Measurements from ENCODE around the gene DOCK9. TPM values are rescaled to one million over a fixed set of nuclear protein-coding genes. Genes with fewer than 3 reads are reported as not detected.

DOCK9 gene
- total RNA-seq, 1 donor = 44.5 TPM

DNA sequence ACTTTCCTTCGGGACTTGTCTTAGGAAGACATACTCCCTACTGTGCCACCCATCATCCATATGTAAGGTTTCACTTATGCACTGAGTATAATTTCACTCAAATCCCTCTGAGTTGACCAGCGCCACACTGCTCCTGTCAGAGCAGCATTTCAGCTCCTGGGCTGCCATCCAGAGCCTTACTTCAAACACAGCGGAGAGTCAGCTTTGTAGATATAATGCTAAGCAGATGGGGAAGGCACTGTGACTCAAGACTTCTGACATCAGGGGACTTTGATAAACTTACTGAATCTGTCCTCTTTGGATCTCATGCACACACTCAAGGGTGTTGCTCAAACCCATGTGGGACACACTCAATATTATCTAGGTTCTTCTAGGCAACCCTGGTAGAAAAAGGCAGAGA, 34.9 kb downstream of the DOCK9 start:
- Histone ChIP-seq H3K4me2 (ENCODE audit: insufficient read depth, low read length) (no peak overlapping the region), H2AFZ (ENCODE audit: low read length) (no peak overlapping the region), H3K4me3 (ENCODE audit: insufficient read depth, low read length) (no peak overlapping the region), H3K9me3 (ENCODE audit: low read depth, low read length) (no peaks in the 10 kb centered on the region), H3K79me2 (ENCODE audit: insufficient read depth, low read length) (no peaks in the 10 kb centered on the region), H3K27me3 (ENCODE audit: insufficient read depth, low read length) (no peaks in the 10 kb centered on the region), H3K4me1 (ENCODE audit: insufficient read depth, low read length) (no peaks in the 10 kb centered on the region), H3K27ac (ENCODE audit: low read depth, low read length) (no peak overlapping the region), H4K20me1 (ENCODE audit: insufficient read depth, low read length) (no peaks in the 10 kb centered on the region), H3K36me3 (ENCODE audit: insufficient read depth, low read length) (no peaks in the 10 kb centered on the region)
- no peak for DNase-seq (ENCODE audit: insufficient read length, low spot score, missing footprints)
- no peak for TF ChIP-seq CTCF (IDR thresholded peaks at IDR 0.05; ENCODE audit: extremely low read depth, low read depth, low read length)

DNA sequence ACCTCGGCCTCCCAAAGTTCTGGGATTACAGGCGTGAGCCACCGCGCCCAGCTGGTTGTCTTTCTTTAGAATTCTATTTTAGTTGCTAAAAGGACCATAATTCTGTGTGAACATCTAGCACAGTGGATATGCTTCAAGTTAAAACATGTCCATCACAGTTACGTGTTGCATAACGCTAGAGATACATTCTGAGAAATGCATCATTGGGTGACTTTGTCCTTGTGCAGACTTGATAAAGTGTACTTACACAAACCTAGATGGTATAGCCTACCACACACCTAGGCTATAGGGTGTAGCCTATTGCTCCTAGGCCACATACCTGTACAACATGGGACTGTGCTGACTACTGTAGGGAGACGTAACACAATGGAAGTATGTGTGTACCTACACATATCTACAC, 35.4 kb downstream of the DOCK9 start:
- Histone ChIP-seq H3K27me3 (ENCODE audit: insufficient read depth, low read length) (no peaks in the 10 kb centered on the region), H3K36me3 (ENCODE audit: insufficient read depth, low read length) (no peaks in the 10 kb centered on the region), H2AFZ (ENCODE audit: low read length) (no peak overlapping the region), H3K79me2 (ENCODE audit: insufficient read depth, low read length) (no peaks in the 10 kb centered on the region), H3K4me2 (ENCODE audit: insufficient read depth, low read length) (no peak overlapping the region), H4K20me1 (ENCODE audit: insufficient read depth, low read length) (no peaks in the 10 kb centered on the region), H3K4me1 (ENCODE audit: insufficient read depth, low read length) (no peaks in the 10 kb centered on the region), H3K27ac (ENCODE audit: low read depth, low read length) (no peak overlapping the region), H3K4me3 (ENCODE audit: insufficient read depth, low read length) (no peak overlapping the region), H3K9me3 (ENCODE audit: low read depth, low read length) (no peaks in the 10 kb centered on the region)
- DNase-seq (ENCODE audit: insufficient read length, low spot score, missing footprints) = no peak
- no peak for TF ChIP-seq CTCF (IDR thresholded peaks at IDR 0.05; ENCODE audit: extremely low read depth, low read depth, low read length)

DNA sequence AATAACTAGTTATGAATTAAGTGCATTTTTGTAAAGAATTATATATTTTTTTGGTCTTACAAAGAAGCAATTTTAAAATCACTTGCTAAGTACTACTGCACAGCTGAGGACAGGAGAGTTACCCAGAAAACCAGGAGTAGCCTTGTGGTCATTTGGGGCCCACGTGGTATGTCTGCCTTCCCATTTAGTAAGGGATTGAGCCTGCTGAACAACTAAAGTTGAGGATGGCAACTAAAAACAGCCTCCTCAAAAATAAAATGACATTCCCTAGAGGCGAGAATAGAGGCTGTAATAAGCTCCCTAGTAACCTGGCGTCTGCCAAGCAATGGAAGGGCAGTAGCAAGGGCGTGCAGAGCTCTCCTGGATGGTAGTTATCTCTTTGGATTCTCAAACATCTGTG, 36.3 kb downstream of the DOCK9 start:
- Histone ChIP-seq H3K36me3 (ENCODE audit: insufficient read depth, low read length) (no peaks in the 10 kb centered on the region), H3K4me2 (ENCODE audit: insufficient read depth, low read length) (no peak overlapping the region), H2AFZ (ENCODE audit: low read length) (no peak overlapping the region), H3K27me3 (ENCODE audit: insufficient read depth, low read length) (no peaks in the 10 kb centered on the region), H3K79me2 (ENCODE audit: insufficient read depth, low read length) (no peaks in the 10 kb centered on the region), H3K4me3 (ENCODE audit: insufficient read depth, low read length) (no peak overlapping the region), H4K20me1 (ENCODE audit: insufficient read depth, low read length) (no peaks in the 10 kb centered on the region), H3K27ac (ENCODE audit: low read depth, low read length) (no peak overlapping the region), H3K4me1 (ENCODE audit: insufficient read depth, low read length) (no peaks in the 10 kb centered on the region), H3K9me3 (ENCODE audit: low read depth, low read length) (no peaks in the 10 kb centered on the region)
- no peak for DNase-seq (ENCODE audit: insufficient read length, low spot score, missing footprints)
- no peak for TF ChIP-seq CTCF (IDR thresholded peaks at IDR 0.05; ENCODE audit: extremely low read depth, low read depth, low read length)

DNA sequence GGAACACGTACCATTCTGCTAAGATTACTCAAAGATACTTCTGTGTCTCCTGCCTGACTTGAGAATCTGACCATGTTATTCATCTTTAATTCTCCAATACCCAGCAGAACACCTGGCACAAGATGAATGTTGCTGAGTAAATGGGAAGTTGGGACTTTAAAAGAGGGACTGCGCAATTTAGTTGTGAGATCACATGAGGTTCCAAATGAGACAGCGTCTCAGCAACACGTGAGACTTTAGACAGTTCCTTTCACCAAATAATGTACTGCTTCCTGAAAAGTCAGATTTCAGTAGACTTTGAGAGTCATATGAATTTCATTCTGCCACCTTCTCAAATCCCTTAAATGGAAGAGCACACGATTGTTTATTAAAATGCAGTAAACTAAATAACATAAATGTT, 36.7 kb downstream of the DOCK9 start:
- H3K27ac ChIP-seq (ENCODE audit: low read depth, low read length) = no peak overlapping the region

More for the DNA sequence above, 36.7 kb downstream of the DOCK9 start:
- Histone ChIP-seq H3K4me2 (ENCODE audit: insufficient read depth, low read length) (no peak overlapping the region), H3K4me3 (ENCODE audit: insufficient read depth, low read length) (no peak overlapping the region), H3K79me2 (ENCODE audit: insufficient read depth, low read length) (no peaks in the 10 kb centered on the region), H4K20me1 (ENCODE audit: insufficient read depth, low read length) (no peaks in the 10 kb centered on the region), H3K4me1 (ENCODE audit: insufficient read depth, low read length) (no peaks in the 10 kb centered on the region), H3K36me3 (ENCODE audit: insufficient read depth, low read length) (no peaks in the 10 kb centered on the region), H3K27me3 (ENCODE audit: insufficient read depth, low read length) (no peaks in the 10 kb centered on the region), H2AFZ (ENCODE audit: low read length) (no peak overlapping the region), H3K9me3 (ENCODE audit: low read depth, low read length) (no peaks in the 10 kb centered on the region)
- DNase-seq (ENCODE audit: insufficient read length, low spot score, missing footprints) = no peak
- no peak for TF ChIP-seq CTCF (IDR thresholded peaks at IDR 0.05; ENCODE audit: extremely low read depth, low read depth, low read length)

All from osteoblast (primary cell).